Effector memory CD4-positive, alpha-beta T cell (primary cell): Measurements from ENCODE around the gene ANKZF1.
A peak's percentile ranks its signal among the peaks of the same experiment; 100 is the strongest.
"Not testable (repeated sequence)": the region's sequence is repeated elsewhere in the genome, so short reads cannot be mapped to it uniquely, and the experiment has no call there.

ENCODE experiments used
- DNase-seq, 3 donors: peaks; one replicate each; pipeline ENCODE4 v3.0.0-alpha.2; 2020
- H3K27ac ChIP-seq: 2 replicates; pipeline ENCODE4 v1.7.0; 2013; ENCODE audit warnings: mild to moderate bottlenecking, low read length, moderate library complexity; ENCODE audit not compliant: insufficient read depth, poor library complexity, severe bottlenecking
- H3K27me3 ChIP-seq: replicated peaks from 2 replicates; pipeline ENCODE4 v1.7.0; 2013; ENCODE audit warnings: mild to moderate bottlenecking, low read length; ENCODE audit not compliant: insufficient read depth, control insufficient read depth, poor library complexity, severe bottlenecking
- H3K36me3 ChIP-seq: 2 replicates; pipeline ENCODE4 v1.7.0; 2013; ENCODE audit warnings: mild to moderate bottlenecking, low read length, moderate library complexity; ENCODE audit not compliant: control insufficient read depth, insufficient read depth
- H3K4me1 ChIP-seq: 2 replicates; pipeline ENCODE4 v1.7.0; 2013; ENCODE audit warnings: low read length, mild to moderate bottlenecking; ENCODE audit not compliant: control insufficient read depth, insufficient read depth, poor library complexity, severe bottlenecking
- H3K4me3 ChIP-seq: 2 replicates; pipeline ENCODE4 v1.7.0; 2013; ENCODE audit warnings: low read length, low read depth, mild to moderate bottlenecking; ENCODE audit not compliant: insufficient read depth, poor library complexity, severe bottlenecking
- H3K9me3 ChIP-seq: 2 replicates; pipeline ENCODE4 v1.7.0; 2013; ENCODE audit warnings: mild to moderate bottlenecking, low read length, moderate library complexity; ENCODE audit not compliant: control insufficient read depth

The ANKZF1 gene

DNA sequence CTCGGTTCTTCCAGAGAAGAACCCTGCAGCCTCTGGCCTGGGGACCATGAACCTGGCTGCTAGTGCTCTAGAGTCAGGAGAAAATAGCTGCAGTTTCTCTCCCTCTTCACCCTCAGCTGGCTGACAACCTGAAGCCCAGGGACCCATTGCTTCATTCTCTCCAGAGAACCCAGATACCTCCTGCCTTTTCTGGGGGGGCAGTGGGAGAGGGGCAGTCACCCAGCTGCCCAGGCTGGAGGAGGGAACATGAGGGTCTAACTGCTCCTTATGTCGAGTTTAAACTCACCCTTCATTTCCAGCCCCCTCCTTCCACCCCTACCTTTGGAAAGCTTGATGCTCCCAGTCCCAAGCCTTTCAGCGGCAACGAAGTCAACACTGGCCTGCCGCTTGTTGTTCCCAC, 30.6 kb upstream of the ANKZF1 start:
- no peak for DNase-seq
- H3K36me3 ChIP-seq = no peaks in the 10 kb centered on the region

DNA sequence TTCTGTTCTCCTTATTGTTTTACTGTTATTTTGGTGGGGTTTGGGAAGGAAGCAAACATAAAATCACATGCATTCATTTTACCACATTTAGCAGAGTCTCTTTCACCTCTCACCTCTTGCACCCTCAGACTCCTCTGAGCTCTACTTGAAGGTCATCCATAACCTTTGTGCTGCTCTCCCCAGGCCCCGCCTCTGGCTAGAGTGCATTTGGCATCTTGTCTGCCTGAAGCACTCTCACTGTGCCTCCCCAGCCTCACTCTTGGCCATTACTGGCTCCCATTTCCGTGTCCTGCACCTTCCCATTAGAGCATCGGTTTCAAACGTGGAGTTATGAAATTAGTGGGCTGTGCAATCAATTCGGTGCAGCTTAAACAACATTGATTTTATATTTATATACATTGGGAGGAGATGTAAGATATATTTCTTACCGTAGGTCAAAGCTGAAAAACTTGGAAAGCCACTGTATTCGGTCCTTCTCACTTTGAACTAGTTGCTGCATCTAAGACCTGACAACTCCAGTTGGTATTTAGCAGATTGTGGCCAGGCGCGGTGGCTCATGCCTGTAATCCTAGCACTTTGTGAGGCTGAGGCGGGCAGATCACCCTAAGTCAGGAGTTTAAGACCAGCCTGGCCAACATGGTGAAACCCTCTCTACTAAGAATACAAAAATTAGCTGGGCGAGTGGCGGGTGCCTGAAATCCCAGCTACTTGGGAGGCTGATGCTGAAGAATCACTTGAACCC, 30.0 kb upstream of the ANKZF1 start:
- DNase-seq = no peak
- Histone ChIP-seq H3K27ac (no peak overlapping the region), H3K9me3 (no peaks in the 10 kb centered on the region), H3K36me3 (no peaks in the 10 kb centered on the region), H3K4me1 (no peaks in the 10 kb centered on the region), H3K27me3 (no peaks in the 10 kb centered on the region), H3K4me3 (no peak overlapping the region)

More for the DNA sequence above, 30.6 kb upstream of the ANKZF1 start:
- Histone ChIP-seq H3K9me3 (no peaks in the 10 kb centered on the region), H3K4me3 (no peak overlapping the region), H3K4me1 (no peaks in the 10 kb centered on the region), H3K27me3 (no peaks in the 10 kb centered on the region), H3K27ac (no peak overlapping the region)

DNA sequence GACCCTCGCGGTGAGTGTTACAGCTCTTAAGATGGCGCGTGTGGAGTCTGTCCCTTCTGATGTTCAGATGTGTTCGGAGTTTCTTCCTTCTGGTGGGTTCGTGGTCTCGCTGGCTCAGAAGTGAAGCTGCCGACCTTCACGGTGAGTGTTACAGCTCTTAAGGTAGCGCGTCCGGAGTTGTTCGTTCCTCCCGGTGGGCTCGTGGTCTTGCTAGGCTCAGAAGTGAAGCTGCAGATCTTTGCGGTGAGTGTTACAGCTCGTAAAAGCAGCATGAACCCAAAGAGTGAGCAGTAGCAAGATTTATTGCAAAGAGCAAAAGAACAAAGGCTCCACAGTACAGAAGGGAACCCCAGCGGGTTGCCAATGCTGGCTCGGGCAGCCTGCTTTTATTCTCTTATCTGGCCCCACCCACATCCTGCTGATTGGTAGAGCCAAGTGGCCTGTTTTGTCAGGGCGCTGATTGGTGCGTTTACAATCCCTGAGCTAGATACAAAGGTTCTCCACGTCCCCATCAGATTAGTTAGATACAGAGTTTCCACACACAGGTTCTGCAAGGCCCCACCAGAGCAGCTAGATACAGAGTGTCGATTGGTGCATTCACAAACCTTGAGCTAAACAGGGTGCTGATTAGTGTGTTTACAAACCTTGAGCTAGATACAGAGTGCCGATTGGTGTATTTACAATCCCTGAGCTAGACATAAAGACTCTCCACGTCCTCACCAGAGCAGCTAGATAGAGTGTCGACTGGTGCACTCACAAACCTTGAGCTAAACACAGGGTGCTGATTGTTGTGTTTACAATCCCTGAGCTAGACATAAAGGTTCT, 28.9 kb upstream of the ANKZF1 start:
- not testable (repeated sequence) for H3K4me1 ChIP-seq, H3K36me3 ChIP-seq, H3K27ac ChIP-seq, H3K9me3 ChIP-seq, H3K4me3 ChIP-seq, DNase-seq, H3K27me3 ChIP-seq

DNA sequence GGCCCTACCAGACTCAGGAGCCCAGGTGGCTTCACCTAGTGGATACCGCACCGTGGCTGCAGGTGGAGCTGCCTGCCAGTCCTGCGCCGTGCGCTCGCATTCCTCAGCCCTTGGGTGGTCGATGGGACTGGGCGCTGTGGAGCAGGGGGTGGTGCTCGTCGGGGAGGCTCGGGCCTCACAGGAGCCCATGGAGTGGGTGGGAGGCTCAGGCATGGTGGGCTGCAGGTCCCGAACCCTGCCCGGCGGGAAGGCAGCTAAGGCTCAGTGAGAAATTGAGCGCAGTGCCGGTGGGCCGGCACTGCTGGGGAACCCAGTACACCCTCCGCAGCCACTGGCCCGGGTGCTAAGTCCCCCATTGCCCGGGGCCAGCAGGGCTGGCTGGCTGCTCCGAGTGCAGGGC, 28.3 kb upstream of the ANKZF1 start:
- not testable (repeated sequence) for H3K36me3 ChIP-seq, H3K4me1 ChIP-seq, H3K4me3 ChIP-seq, H3K9me3 ChIP-seq, DNase-seq, H3K27me3 ChIP-seq, H3K27ac ChIP-seq

DNA sequence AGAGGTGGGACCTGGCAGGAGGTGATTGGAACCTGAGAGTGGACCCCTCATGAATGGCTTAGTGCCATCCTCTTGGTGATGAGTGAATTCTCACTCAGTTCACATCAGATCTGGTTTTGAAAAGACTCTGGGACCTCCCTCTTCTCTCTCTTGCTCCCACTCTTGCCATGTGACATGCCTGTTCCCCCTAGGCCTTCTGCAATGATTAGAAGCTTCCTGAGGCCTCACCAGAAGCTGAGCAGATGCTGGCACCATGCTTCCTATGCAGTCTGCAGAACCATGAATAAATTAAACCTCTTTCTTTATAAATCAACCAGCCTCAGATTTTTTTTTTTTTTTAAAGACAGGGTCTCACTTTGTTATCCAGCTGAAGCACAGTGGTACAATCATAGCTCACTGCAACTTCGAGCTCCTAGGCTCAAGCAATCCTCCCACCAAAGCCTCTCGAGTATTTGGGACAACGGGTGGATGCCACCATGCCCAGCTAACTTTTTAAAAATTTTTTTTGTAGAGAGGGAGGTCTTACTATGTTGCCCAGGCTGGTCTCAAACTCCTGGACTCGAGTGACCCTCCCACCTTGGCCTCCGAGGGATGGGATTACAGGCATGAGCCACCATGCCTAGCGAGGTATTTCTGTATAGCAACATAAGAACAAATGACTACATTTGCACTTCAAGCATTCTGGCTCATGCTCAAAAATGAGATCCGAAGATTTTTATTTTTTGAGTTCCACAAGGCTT, 25.0 kb upstream of the ANKZF1 start:
- no peaks in the 10 kb centered on the region for H3K36me3 ChIP-seq
- no peaks in the 10 kb centered on the region for H3K9me3 ChIP-seq
- H3K4me3 ChIP-seq = no peak overlapping the region
- peaks cover 5% of the 10 kb centered on the region for H3K4me1 ChIP-seq
- no peak overlapping the region for H3K27ac ChIP-seq
- no peak for DNase-seq
- H3K27me3 ChIP-seq = no peaks in the 10 kb centered on the region

DNA sequence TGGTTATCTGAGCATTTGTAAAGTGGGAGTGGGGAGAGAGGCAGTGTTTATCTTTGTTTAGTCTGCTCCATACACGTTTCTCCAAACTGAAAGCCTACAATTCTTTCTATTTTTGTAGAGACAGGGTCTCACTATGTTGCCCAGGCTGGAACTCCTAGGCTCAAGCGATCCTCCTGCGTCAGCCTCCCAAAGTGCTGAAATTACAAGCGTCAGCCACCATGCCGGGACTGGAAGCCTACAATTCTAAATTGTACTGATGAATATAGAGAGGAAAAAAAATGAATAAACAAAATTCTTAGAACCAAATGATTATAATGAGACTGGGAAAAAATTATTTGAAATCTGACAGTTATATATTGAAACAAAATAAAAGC, 24.5 kb upstream of the ANKZF1 start:
- Histone ChIP-seq H3K4me3 (no peak overlapping the region), H3K4me1 (peaks cover 5% of the 10 kb centered on the region), H3K27ac (no peak overlapping the region), H3K9me3 (no peaks in the 10 kb centered on the region), H3K36me3 (no peaks in the 10 kb centered on the region), H3K27me3 (no peaks in the 10 kb centered on the region)
- no peak for DNase-seq

DNA sequence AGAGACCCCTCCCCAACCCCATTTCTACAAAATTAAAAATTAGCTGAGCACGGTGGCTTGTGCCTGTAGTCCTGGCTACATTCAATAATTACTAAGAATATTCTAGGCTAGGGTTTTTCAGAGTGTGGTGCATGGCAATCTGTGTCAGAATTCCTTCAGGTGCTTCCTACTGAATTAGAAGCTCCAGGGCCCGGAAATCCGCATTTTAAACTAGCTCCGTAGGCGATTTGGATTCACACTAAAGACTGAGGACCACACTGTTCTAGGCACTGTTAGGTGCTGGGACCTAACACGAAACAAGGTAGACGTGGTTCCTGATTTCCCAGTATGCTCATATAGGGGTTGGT, 23.7 kb upstream of the ANKZF1 start:
- Histone ChIP-seq H3K36me3 (no peaks in the 10 kb centered on the region), H3K9me3 (no peaks in the 10 kb centered on the region), H3K27ac (peak overlapping the region; percentile 92), H3K4me3 (peak overlapping the region; percentile 68), H3K27me3 (no peaks in the 10 kb centered on the region), H3K4me1 (peaks cover 6% of the 10 kb centered on the region)
- no peak for DNase-seq

DNA sequence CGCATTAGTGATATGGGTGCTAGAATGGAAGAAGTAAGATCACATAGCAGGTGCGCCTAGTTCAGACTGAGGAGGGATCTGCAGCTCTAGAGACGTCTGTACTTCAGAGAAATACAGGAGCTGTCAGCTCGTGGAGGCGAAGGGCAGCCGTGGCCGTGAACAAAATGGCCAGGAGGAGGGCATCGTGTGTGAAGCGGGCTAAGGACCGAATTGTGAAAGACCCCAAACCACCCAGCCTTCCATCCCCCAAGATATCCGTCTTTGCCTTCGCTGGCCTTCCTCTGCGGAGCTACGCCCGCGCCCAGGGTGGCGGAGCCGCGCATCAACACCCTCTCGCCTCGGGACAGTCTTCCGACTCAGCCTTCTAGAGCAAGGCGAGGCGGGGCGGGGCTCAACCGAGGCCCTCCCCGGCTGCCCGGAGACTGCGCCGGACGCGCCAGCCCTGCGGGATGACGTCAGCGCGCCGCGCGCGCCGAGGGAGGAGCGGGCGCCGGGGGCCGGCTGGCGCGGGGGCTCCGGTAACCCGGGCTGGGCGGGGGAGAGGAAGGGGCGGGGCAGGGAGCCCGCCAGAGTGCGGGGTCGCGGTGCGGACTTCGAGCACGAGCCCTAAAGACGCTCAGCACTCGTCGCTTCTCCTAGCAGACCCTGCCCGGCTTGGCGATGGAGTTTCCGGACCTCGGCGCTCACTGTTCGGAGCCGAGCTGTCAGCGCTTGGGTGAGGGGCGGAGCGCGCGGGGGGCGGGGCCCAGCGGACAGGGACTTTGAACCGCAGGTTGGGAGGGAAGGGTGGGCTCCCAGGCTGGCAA, 23.1 kb upstream of the ANKZF1 start, which contains the start of gene ZFAND2B:
ZFAND2B (plus strand) TSS at position 455 of the 806 bp plus-strand sequence; CDS start at position 661, 206 bp downstream.
- DNase-seq = peak; percentile 90 to 93 (median 91)
- Histone ChIP-seq H3K27ac (peak within 1 kb of the TSS; percentile 92), H3K9me3 (no peaks in the 10 kb centered on the region), H3K36me3 (no peaks in the 10 kb centered on the region), H3K27me3 (no peaks in the 10 kb centered on the region), H3K4me3 (peak within 1 kb of the TSS; percentile 68), H3K4me1 (peaks cover 10% of the 10 kb centered on the region)

DNA sequence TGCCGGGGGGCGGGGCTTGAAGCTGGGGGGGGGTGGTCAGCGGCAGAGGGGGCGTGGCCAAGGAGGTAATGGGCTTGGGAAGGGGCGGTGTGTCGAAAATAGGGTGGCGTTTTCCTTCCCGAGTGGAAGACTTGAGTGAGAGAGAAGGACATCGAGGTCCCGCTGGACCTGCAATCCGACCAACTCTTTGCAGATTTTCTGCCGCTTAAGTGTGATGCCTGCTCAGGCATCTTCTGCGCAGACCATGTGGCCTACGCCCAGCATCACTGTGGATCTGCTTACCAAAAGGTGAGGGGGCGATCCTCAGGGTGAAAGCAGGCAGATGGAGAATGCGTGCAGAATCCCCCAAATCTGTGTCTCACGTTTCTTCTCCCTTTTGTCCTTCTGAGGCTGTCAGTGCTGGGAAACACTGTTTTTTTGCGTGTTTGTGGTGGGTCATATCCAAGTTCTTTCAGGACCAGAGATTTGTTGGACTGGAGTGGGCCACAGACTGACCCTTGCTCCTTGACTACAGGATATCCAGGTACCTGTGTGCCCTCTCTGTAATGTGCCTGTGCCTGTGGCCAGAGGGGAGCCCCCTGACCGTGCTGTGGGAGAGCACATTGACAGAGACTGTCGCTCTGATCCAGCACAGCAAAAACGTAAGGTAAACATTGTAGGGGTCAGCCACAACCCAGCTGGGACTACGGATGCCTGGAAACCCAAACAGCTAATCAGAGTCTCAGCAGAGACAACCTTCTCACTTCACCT, 22.3 kb upstream of the ANKZF1 start:
- Histone ChIP-seq H3K4me1 (peaks cover 10% of the 10 kb centered on the region), H3K9me3 (no peaks in the 10 kb centered on the region), H3K27ac (peak overlapping the region; percentile 92), H3K36me3 (no peaks in the 10 kb centered on the region), H3K4me3 (peak overlapping the region; percentile 68), H3K27me3 (no peaks in the 10 kb centered on the region)
- DNase-seq = no peak
